Measurements from ENCODE around the gene ZNF366.

ZNF366 gene

GRCh38 chr5:72458407-72458806 lies 48.8 kb downstream of the ZNF366 start:
- no peaks in the 10 kb centered on the region for H3K9me2 ChIP-seq (replicated peaks; ENCODE audit: low read depth, low read length)

GRCh38 chr5:72457491-72457890 lies 49.7 kb downstream of the ZNF366 start:
- Histone ChIP-seq H2AFZ (ENCODE audit: low read length) (no peak overlapping the region), H3K9me2 (replicated peaks; ENCODE audit: low read depth, low read length) (no peaks in the 10 kb centered on the region), H3K9me3 (ENCODE audit: insufficient read depth, low read depth, low read length) (no peaks in the 10 kb centered on the region), H3K4me3 (ENCODE audit: low read length, poor library complexity, severe bottlenecking) (no peak overlapping the region), H3K36me3 (ENCODE audit: insufficient read depth, low read length) (no peaks in the 10 kb centered on the region), H3K4me1 (ENCODE audit: insufficient read depth, low read length, poor library complexity, severe bottlenecking) (peaks cover 1% of the 10 kb centered on the region), H3K79me2 (ENCODE audit: insufficient read depth, low read length) (no peaks in the 10 kb centered on the region), H4K20me1 (ENCODE audit: insufficient read depth, low read length, poor library complexity, severe bottlenecking) (no peaks in the 10 kb centered on the region), H3K4me2 (ENCODE audit: low read depth, low read length, poor library complexity, severe bottlenecking) (no peak overlapping the region), H3F3A (ENCODE audit: low read depth) (no peaks in the 10 kb centered on the region), H3K27me3 (ENCODE audit: insufficient read depth, low read length, poor library complexity, severe bottlenecking) (no peaks in the 10 kb centered on the region), H3K9ac (ENCODE audit: low read depth, low read length, poor library complexity, severe bottlenecking) (no peak overlapping the region)
- TF ChIP-seq EZH2phosphoT487 (IDR thresholded peaks at IDR 0.05; ENCODE audit: borderline replicate concordance): no peak
- TF ChIP-seq CTCF (conservative IDR thresholded peaks at IDR 0.05; ENCODE audit: low read length): no peak

More at GRCh38 chr5:72458407-72458806, 48.8 kb downstream of the ZNF366 start:
- no peak overlapping the region for H3K4me2 ChIP-seq (ENCODE audit: low read depth, low read length, poor library complexity, severe bottlenecking)
- H2AFZ ChIP-seq (ENCODE audit: low read length): no peak overlapping the region
- TF ChIP-seq EZH2phosphoT487 (IDR thresholded peaks at IDR 0.05; ENCODE audit: borderline replicate concordance) (no peak), CTCF (conservative IDR thresholded peaks at IDR 0.05; ENCODE audit: low read length) (no peak)
- H3K9ac ChIP-seq (ENCODE audit: low read depth, low read length, poor library complexity, severe bottlenecking): no peak overlapping the region
- no peaks in the 10 kb centered on the region for H3K9me3 ChIP-seq (ENCODE audit: insufficient read depth, low read depth, low read length)
- H3K4me3 ChIP-seq (ENCODE audit: low read length, poor library complexity, severe bottlenecking): no peak overlapping the region
- no peaks in the 10 kb centered on the region for H3F3A ChIP-seq (ENCODE audit: low read depth)
- no peaks in the 10 kb centered on the region for H3K27me3 ChIP-seq (ENCODE audit: insufficient read depth, low read length, poor library complexity, severe bottlenecking)
- no peaks in the 10 kb centered on the region for H3K36me3 ChIP-seq (ENCODE audit: insufficient read depth, low read length)
- peaks cover 3% of the 10 kb centered on the region for H3K4me1 ChIP-seq (ENCODE audit: insufficient read depth, low read length, poor library complexity, severe bottlenecking)
- no peaks in the 10 kb centered on the region for H4K20me1 ChIP-seq (ENCODE audit: insufficient read depth, low read length, poor library complexity, severe bottlenecking)
- no peaks in the 10 kb centered on the region for H3K79me2 ChIP-seq (ENCODE audit: insufficient read depth, low read length)

GRCh38 chr5:72456391-72457074 lies 50.7 kb downstream of the ZNF366 start:
- no peaks in the 10 kb centered on the region for H3F3A ChIP-seq (ENCODE audit: low read depth)
- no peaks in the 10 kb centered on the region for H3K9me3 ChIP-seq (ENCODE audit: insufficient read depth, low read depth, low read length)
- no peak overlapping the region for H3K9ac ChIP-seq (ENCODE audit: low read depth, low read length, poor library complexity, severe bottlenecking)
- TF ChIP-seq EZH2phosphoT487 (IDR thresholded peaks at IDR 0.05; ENCODE audit: borderline replicate concordance) (no peak), CTCF (conservative IDR thresholded peaks at IDR 0.05; ENCODE audit: low read length) (no peak)
- no peaks in the 10 kb centered on the region for H3K9me2 ChIP-seq (replicated peaks; ENCODE audit: low read depth, low read length)
- H2AFZ ChIP-seq (ENCODE audit: low read length): no peak overlapping the region
- no peak overlapping the region for H3K4me2 ChIP-seq (ENCODE audit: low read depth, low read length, poor library complexity, severe bottlenecking)
- H3K36me3 ChIP-seq (ENCODE audit: insufficient read depth, low read length): no peaks in the 10 kb centered on the region
- H4K20me1 ChIP-seq (ENCODE audit: insufficient read depth, low read length, poor library complexity, severe bottlenecking): no peaks in the 10 kb centered on the region
- H3K4me1 ChIP-seq (ENCODE audit: insufficient read depth, low read length, poor library complexity, severe bottlenecking): peaks cover 11% of the 10 kb centered on the region
- H3K4me3 ChIP-seq (ENCODE audit: low read length, poor library complexity, severe bottlenecking): no peak overlapping the region
- H3K79me2 ChIP-seq (ENCODE audit: insufficient read depth, low read length): no peaks in the 10 kb centered on the region
- no peaks in the 10 kb centered on the region for H3K27me3 ChIP-seq (ENCODE audit: insufficient read depth, low read length, poor library complexity, severe bottlenecking)
